Measurements from ENCODE around the gene GPRC5C.

DNA sequence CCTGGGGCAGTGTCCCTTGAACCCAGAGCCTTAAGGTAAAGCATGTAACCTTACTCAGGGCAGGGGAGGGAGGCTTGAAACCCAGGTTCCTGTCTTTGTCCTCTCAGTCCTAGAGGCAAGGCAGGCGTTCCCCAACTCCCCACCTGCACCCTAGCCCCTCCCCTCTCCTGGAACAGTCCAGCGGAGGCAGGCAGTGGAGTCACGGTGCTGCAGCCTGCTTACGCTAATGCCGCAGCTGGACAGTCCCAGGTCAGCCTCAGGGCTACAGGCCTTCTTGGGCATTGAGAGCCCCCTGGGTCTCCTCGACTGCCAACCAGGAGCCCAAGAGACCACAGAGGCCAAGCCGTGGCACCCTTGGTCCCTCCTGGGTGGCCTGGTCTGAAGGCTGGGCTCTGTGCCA lies 27.7 kb downstream of the GPRC5C start:
- TF ChIP-seq, protein P1, sequence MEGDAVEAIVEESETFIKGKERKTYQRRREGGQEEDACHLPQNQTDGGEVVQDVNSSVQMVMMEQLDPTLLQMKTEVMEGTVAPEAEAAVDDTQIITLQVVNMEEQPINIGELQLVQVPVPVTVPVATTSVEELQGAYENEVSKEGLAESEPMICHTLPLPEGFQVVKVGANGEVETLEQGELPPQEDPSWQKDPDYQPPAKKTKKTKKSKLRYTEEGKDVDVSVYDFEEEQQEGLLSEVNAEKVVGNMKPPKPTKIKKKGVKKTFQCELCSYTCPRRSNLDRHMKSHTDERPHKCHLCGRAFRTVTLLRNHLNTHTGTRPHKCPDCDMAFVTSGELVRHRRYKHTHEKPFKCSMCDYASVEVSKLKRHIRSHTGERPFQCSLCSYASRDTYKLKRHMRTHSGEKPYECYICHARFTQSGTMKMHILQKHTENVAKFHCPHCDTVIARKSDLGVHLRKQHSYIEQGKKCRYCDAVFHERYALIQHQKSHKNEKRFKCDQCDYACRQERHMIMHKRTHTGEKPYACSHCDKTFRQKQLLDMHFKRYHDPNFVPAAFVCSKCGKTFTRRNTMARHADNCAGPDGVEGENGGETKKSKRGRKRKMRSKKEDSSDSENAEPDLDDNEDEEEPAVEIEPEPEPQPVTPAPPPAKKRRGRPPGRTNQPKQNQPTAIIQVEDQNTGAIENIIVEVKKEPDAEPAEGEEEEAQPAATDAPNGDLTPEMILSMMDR (tag by site-specific recombination; IDR thresholded peaks at IDR 0.05) = no peak
- TF ChIP-seq ZNF175 (tag by site-specific recombination; IDR thresholded peaks at IDR 0.05) (no peak), ZNF837 (tag by site-specific recombination; IDR thresholded peaks at IDR 0.05) (no peak), ZNF701 (tag by site-specific recombination; IDR thresholded peaks at IDR 0.05) (no peak), ZNF280D (tag by site-specific recombination; IDR thresholded peaks at IDR 0.05) (no peak)
